Lower leg skin (tissue), 4 donors: ENCODE data around the gene FAM32A. TPM values are rescaled to one million over a fixed set of nuclear protein-coding genes. Genes with fewer than 3 reads are reported as not detected.

Source experiments
- DNase-seq, 2 donors: peaks; one replicate each; pipeline ENCODE4 v3.0.0-alpha.2; 2019; ENCODE audit warnings: low spot score in 2 of 2
- H3K4me3 ChIP-seq: fragments of 200-600 bp; sonication (generic); 2 replicates; pipeline ENCODE4 v1.5.1; 2017; ENCODE audit warnings: mild to moderate bottlenecking, low read depth; ENCODE audit not compliant: poor library complexity, severe bottlenecking
- CTCF ChIP-seq, 3 donors: fragments of 450-650 bp; IDR thresholded peaks; one replicate each; pipeline ENCODE4 v1.5.1; 2016; ENCODE audit warnings: antibody characterized with exemption in 3 of 3, mild to moderate bottlenecking in 3 of 3, moderate library complexity in 2 of 3
- POLR2A ChIP-seq, 2 donors: fragments of 450-650 bp; IDR thresholded peaks; one replicate each; pipeline ENCODE4 v1.6.1; 2016 to 2017; ENCODE audit warnings: antibody characterized with exemption in 2 of 2, mild to moderate bottlenecking in 1 of 2, moderate library complexity in 1 of 2
- WGBS, 2 donors: methylation state at CpG; one replicate each; pipeline ENCODE4 v1.1.5; 2018; 5-methylcytosine and 5-hydroxymethylcytosine counted together
- intact Hi-C: fragments of 100-400 bp; cut with DNase I; formaldehyde crosslinking; loops from one replicate; pipeline ENCODE4 v1.15.0; 2023; ENCODE audit warnings: low total_unique reads
- total RNA-seq, 4 donors: library from RNA; depleted of rRNA; stranded (reverse); fragments of >200 nt; gene quantifications; one replicate each; pipeline ENCODE4 v1.1.0, GENCODE V29; 2016

Gene FAM32A
- total RNA-seq, 4 donors from 2014 or later, result 95.3 to 114 (median 105) TPM

- peak in 1 of 2 donors; percentile 82 for DNase-seq
- WGBS, 2 donors, result 81 to 89% methylated on average over 11 to 13 of the region's 13 CpGs
Measured at GRCh38 chr19:16216744-16217670, 31.8 kb downstream of the FAM32A start.

GRCh38 chr19:16217716-16218451 is 32.7 kb downstream of the FAM32A start:
- WGBS, 2 donors, result 91 to 94% methylated on average over 16 of the region's 16 CpGs
- peak in 1 of 2 donors; percentile 25 for DNase-seq

More at GRCh38 chr19:16216744-16217670, 31.8 kb downstream of the FAM32A start:
- no peak overlapping the region for H3K4me3 ChIP-seq
- intact Hi-C loops, result no loop called here
- TF ChIP-seq CTCF (IDR thresholded peaks at IDR 0.05), result no peak
- TF ChIP-seq POLR2A (IDR thresholded peaks at IDR 0.05), result no peak

GRCh38 chr19:16218851-16219250 is 33.6 kb downstream of the FAM32A start:
- no peak for TF ChIP-seq CTCF (IDR thresholded peaks at IDR 0.05)
- TF ChIP-seq POLR2A (IDR thresholded peaks at IDR 0.05), result no peak
- H3K4me3 ChIP-seq, result no peak overlapping the region
- WGBS, 2 donors, result 93 to 100% methylated on average over 2 of the region's 2 CpGs
- no peak for DNase-seq
- intact Hi-C loops, result no loop called here

More at GRCh38 chr19:16217716-16218451, 32.7 kb downstream of the FAM32A start:
- no peak for TF ChIP-seq CTCF (IDR thresholded peaks at IDR 0.05)
- TF ChIP-seq POLR2A (IDR thresholded peaks at IDR 0.05), result no peak
- intact Hi-C loops, result no loop called here
- no peak overlapping the region for H3K4me3 ChIP-seq

GRCh38 chr19:16222806-16223205 is 37.6 kb downstream of the FAM32A start:
- no peak for TF ChIP-seq CTCF (IDR thresholded peaks at IDR 0.05)
- no peak for TF ChIP-seq POLR2A (IDR thresholded peaks at IDR 0.05)
- no peak for DNase-seq
- H3K4me3 ChIP-seq, result no peak overlapping the region
- intact Hi-C loops, result no loop called here
- WGBS, 2 donors, result 87 to 95% methylated on average over 3 of the region's 3 CpGs

GRCh38 chr19:16223746-16224145 is 38.5 kb downstream of the FAM32A start:
- 92 to 94% methylated on average over 15 of the region's 15 CpGs for WGBS, 2 donors
- TF ChIP-seq CTCF (IDR thresholded peaks at IDR 0.05) (no peak), POLR2A (IDR thresholded peaks at IDR 0.05) (no peak)
- intact Hi-C loops, result no loop called here
- no peak overlapping the region for H3K4me3 ChIP-seq
- DNase-seq, result peak in 1 of 2 donors; percentile 59
